K562 (cell line): Measurements from ENCODE around the gene OTUB2. TPM values are rescaled to one million over a fixed set of nuclear protein-coding genes. Genes with fewer than 3 reads are reported as not detected.

Experiments used
- ATAC-seq: fragments of 200-7000 bp; cut with Tn5 transposase; 3 replicates; pipeline ENCODE4 v1.9.1; 2020; ENCODE audit warnings: moderate library complexity
- BruUV-seq: library from RNA; stranded (reverse); fragments of 400-500 nt; replicated peaks from 2 replicates; lab custom pipeline; 2021; lab: Mats Ljungman, UMichigan
- CTCF ChIA-PET: fragments of 300-600 bp; formaldehyde crosslinking; extraction: SDS; loops from one replicate; lab custom pipeline; 2021; ENCODE audit warnings: low intra/inter-chr PET ratio; lab: Yijun Ruan, JAX
- POLR2A ChIA-PET: fragments of 300-600, 350-650 bp; sonication (Branson Sonifier 250); formaldehyde crosslinking; extraction: SDS; loops from one replicate; lab custom pipeline; 2021; ENCODE audit warnings: antibody characterized with exemption, inconsistent platforms; lab: Yijun Ruan, JAX
- DNase-seq, 4 experiments: peaks; one replicate each; pipeline versions ENCODE4 v3.0.0 to v3.0.0-alpha.2; 2011 to 2018; ENCODE audit warnings: low spot score in 3 of 4, mixed read lengths in 3 of 4; ENCODE audit errors: extremely low read depth in 1 of 4
- FAIRE-seq: peaks from 2 replicates; lab custom pipeline; 2011; peaks lifted over from hg19 to GRCh38; lab: Jason Lieb, UNC
- H2AFZ ChIP-seq: 2 replicates; pipeline ENCODE4 v1.6.0; 2011; ENCODE audit warnings: low read depth, low read length, control low read depth, inconsistent platforms
- H3K27ac ChIP-seq: fragments of 200-600 bp; 3 replicates; pipeline ENCODE4 v1.8.0; 2011; ENCODE audit warnings: low read depth, mild to moderate bottlenecking, control low read depth, inconsistent platforms, low read length, moderate library complexity, mixed read lengths; ENCODE audit errors: extremely low read depth
- H3K27me3 ChIP-seq, 2 experiments: fragments of 300-600 bp in 1 of 2; 2 replicates in 1 of 2; 3 replicates in 1 of 2; pipeline versions ENCODE4 v1.6.0 to v1.8.0; 2011; ENCODE audit warnings: inconsistent platforms in 2 of 2, low read length in 2 of 2, mild to moderate bottlenecking in 1 of 2, mixed read lengths in 1 of 2, moderate library complexity in 1 of 2; ENCODE audit not compliant: control insufficient read depth in 2 of 2, insufficient read depth in 2 of 2
- H3K36me3 ChIP-seq: fragments of 300-600 bp; 3 replicates; pipeline ENCODE4 v1.8.0; 2011; ENCODE audit warnings: mild to moderate bottlenecking, low read length, inconsistent platforms; ENCODE audit not compliant: control insufficient read depth, insufficient read depth
- H3K4me1 ChIP-seq, 2 experiments: fragments of 200-600 bp in 1 of 2; replicated peaks in 1 of 2; 2 replicates in 1 of 2; 3 replicates in 1 of 2; pipeline versions ENCODE4 v1.5.1 to v1.8.0; 2011; ENCODE audit warnings: inconsistent platforms in 2 of 2, low read length in 2 of 2, mild to moderate bottlenecking in 1 of 2, mixed read lengths in 1 of 2, moderate library complexity in 1 of 2; ENCODE audit not compliant: control insufficient read depth in 2 of 2, insufficient read depth in 2 of 2
- H3K4me2 ChIP-seq: 2 replicates; pipeline ENCODE4 v1.6.1; 2011; ENCODE audit warnings: low read length, control low read depth, inconsistent platforms, mixed read lengths; ENCODE audit not compliant: insufficient read depth
- H3K4me3 ChIP-seq: fragments of 200-600 bp; sonication (generic), shearing (Covaris generic); 2 replicates; pipeline ENCODE4 v1.5.1; 2016; ENCODE audit warnings: control low read depth, inconsistent platforms
- H3K79me2 ChIP-seq: fragments of 200-600 bp; 3 replicates; pipeline ENCODE4 v1.8.0; 2011; ENCODE audit warnings: low read length, inconsistent platforms; ENCODE audit not compliant: control insufficient read depth, insufficient read depth
- H3K9ac ChIP-seq, 2 experiments: 2 replicates each; pipeline versions ENCODE4 v1.6.0 to v1.6.1; 2011; ENCODE audit warnings: low read depth in 2 of 2, low read length in 2 of 2, control low read depth in 1 of 2, inconsistent platforms in 1 of 2, mild to moderate bottlenecking in 1 of 2, mixed read lengths in 1 of 2; ENCODE audit not compliant: insufficient read depth in 1 of 2
- H3K9me1 ChIP-seq: one replicate; pipeline ENCODE4 v1.6.0; 2011; ENCODE audit warnings: inconsistent platforms, mild to moderate bottlenecking, low read length, moderate library complexity; ENCODE audit not compliant: control insufficient read depth, insufficient read depth
- H3K9me3 ChIP-seq: replicated peaks from 2 replicates; pipeline ENCODE4 v1.5.1; 2011; ENCODE audit warnings: low read depth, low read length, inconsistent platforms; ENCODE audit not compliant: control insufficient read depth, insufficient read depth
- H4K20me1 ChIP-seq: replicated peaks from 2 replicates; pipeline ENCODE4 v1.6.1; 2011; ENCODE audit warnings: low read length, inconsistent platforms, mixed read lengths; ENCODE audit not compliant: control insufficient read depth, insufficient read depth
- ATF2 ChIP-seq: sonication (generic); formaldehyde crosslinking; IDR thresholded peaks from 2 replicates; pipeline ENCODE4 v1.8.1; 2022; ENCODE audit warnings: missing genetic modification reagents
- CBX8 ChIP-seq: fragments of 200-600 bp; sonication (generic); IDR thresholded peaks from 2 replicates; pipeline ENCODE4 v1.6.1; 2012; ENCODE audit warnings: borderline replicate concordance, mixed run types, low read depth, mild to moderate bottlenecking, moderate library complexity, mixed read lengths, low read length, control low read depth, inconsistent platforms; ENCODE audit not compliant: poor library complexity, severe bottlenecking; ENCODE audit errors: extremely low read depth
- ESRRA ChIP-seq: fragments of 450-650 bp; IDR thresholded peaks from 2 replicates; pipeline ENCODE4 v1.6.1; 2014; ENCODE audit warnings: low read depth, mild to moderate bottlenecking, moderate library complexity, borderline replicate concordance
- FIP1L1 ChIP-seq: fragments of 200-400 bp; formaldehyde crosslinking; IDR thresholded peaks from 2 replicates; pipeline ENCODE4 v1.6.1; 2018; ENCODE audit warnings: mild to moderate bottlenecking, low read depth, low read length; ENCODE audit not compliant: poor library complexity, severe bottlenecking
- GABPA ChIP-seq: fragments of 200-800 bp; sonication (Bioruptor generic); conservative IDR thresholded peaks from 2 replicates; pipeline ENCODE4 v1.6.1; 2016; ENCODE audit warnings: low read depth, missing genetic modification characterization, missing compliant biosample characterization
- HNRNPH1 ChIP-seq: fragments of 200-400 bp; formaldehyde crosslinking; optimal IDR thresholded peaks from 2 replicates; pipeline ENCODE3; 2017; ENCODE audit warnings: low read depth, mild to moderate bottlenecking, low read length, moderate library complexity
- MAFG ChIP-seq: fragments of 450-650 bp; conservative IDR thresholded peaks from 2 replicates; pipeline ENCODE4 v1.6.1; 2016; ENCODE audit warnings: missing genetic modification characterization, missing compliant biosample characterization
- NCOA6 ChIP-seq: fragments of 450-650 bp; IDR thresholded peaks from 2 replicates; pipeline ENCODE4 v1.6.1; 2017; ENCODE audit warnings: mild to moderate bottlenecking
- OTX1 ChIP-seq: fragments of 450-650 bp; formaldehyde crosslinking; IDR thresholded peaks from 2 replicates; pipeline ENCODE4 v1.4.0; 2022; ENCODE audit warnings: mild to moderate bottlenecking
- RBM34 ChIP-seq: fragments of 200-400 bp; formaldehyde crosslinking; IDR thresholded peaks from 2 replicates; pipeline ENCODE4 v1.6.1; 2018; ENCODE audit warnings: low read length, borderline replicate concordance; ENCODE audit not compliant: insufficient read depth
- TAF1 ChIP-seq: IDR thresholded peaks from 2 replicates; pipeline ENCODE4 v1.6.1; 2011; ENCODE audit warnings: mild to moderate bottlenecking, low read length, moderate library complexity; ENCODE audit not compliant: insufficient read depth, control insufficient read depth, severe bottlenecking; ENCODE audit errors: extremely low read depth
- THRAP3 ChIP-seq: fragments of 450-650 bp; IDR thresholded peaks from 2 replicates; pipeline ENCODE4 v1.6.1; 2016; ENCODE audit warnings: mild to moderate bottlenecking, inconsistent platforms, borderline replicate concordance
- ZNF263 ChIP-seq: sonication (generic); formaldehyde crosslinking; IDR thresholded peaks from 2 replicates; pipeline ENCODE4 v1.8.0; 2022; ENCODE audit warnings: mild to moderate bottlenecking, missing genetic modification reagents, borderline replicate concordance
- ZNF512 ChIP-seq: IDR thresholded peaks from 2 replicates; pipeline ENCODE4 v1.6.1; 2016; ENCODE audit warnings: missing genetic modification characterization, missing compliant biosample characterization
- WGBS: fragments of 100-300 bp; shearing (Covaris generic); methylation state at CpG from one replicate; pipeline ENCODE4 v1.1.6; 2016; ENCODE audit warnings: low coverage, mixed read lengths; ENCODE audit not compliant: insufficient coverage; ENCODE audit errors: missing lambda C conversion rate; 5-methylcytosine and 5-hydroxymethylcytosine counted together
- in situ Hi-C: fragments of 300-500 bp; cut with MboI; formaldehyde crosslinking; loops from 4 replicates; pipeline ENCODE4 v1.15.0; 2018; ENCODE audit warnings: inconsistent platforms, mixed read lengths
- intact Hi-C: fragments of 100-400 bp; cut with micrococcal nuclease; formaldehyde crosslinking; loops from 2 replicates; pipeline ENCODE4 v1.14.2; 2022
- polyA plus RNA-seq, 8 experiments: library from polyadenylated mRNA; depleted of rRNA in 4 of 8; stranded (reverse) in 5 of 8; unstranded in 3 of 8; fragments of >200 nt; fragmentation: Nextera tagmentation in 2 of 8; fragmentation: Illumina TruSeq in 1 of 8; extraction: Ambion mirVana in 2 of 8; extraction: Trizol in 1 of 8; gene quantifications; 2 replicates each; pipeline versions ENCODE4 v1.2.1 to v1.2.3, GENCODE V29; 2011 to 2014; ENCODE audit warnings: inconsistent platforms in 1 of 8, missing spikeins in 1 of 8
- total RNA-seq, 7 experiments: library from RNA; depleted of rRNA in 6 of 7; stranded (reverse); fragments of >200 nt in 6 of 7; fragmentation: Illumina TruSeq in 2 of 7; extraction: Trizol in 2 of 7; gene quantifications; 2 replicates each; pipeline versions ENCODE4 v1.2.1 to v1.2.3, GENCODE V29; 2011 to 2021; ENCODE audit warnings: low replicate concordance in 1 of 7
- TF ChIP-seq, protein P1 (sequence below): fragments of 250-450 bp; sonication (Bioruptor Pico); IDR thresholded peaks from 2 replicates; pipeline ENCODE4 v1.8.0; 2021; ENCODE audit warnings: moderate library complexity, mild to moderate bottlenecking, inconsistent platforms

The OTUB2 gene
- total and polyA plus RNA-seq, 9 of the 15 experiments (the other 6 are each of a cell fraction or from before 2014, with no cell fraction given), result 0.01 to 0.31 (median 0.11) TPM

DNA sequence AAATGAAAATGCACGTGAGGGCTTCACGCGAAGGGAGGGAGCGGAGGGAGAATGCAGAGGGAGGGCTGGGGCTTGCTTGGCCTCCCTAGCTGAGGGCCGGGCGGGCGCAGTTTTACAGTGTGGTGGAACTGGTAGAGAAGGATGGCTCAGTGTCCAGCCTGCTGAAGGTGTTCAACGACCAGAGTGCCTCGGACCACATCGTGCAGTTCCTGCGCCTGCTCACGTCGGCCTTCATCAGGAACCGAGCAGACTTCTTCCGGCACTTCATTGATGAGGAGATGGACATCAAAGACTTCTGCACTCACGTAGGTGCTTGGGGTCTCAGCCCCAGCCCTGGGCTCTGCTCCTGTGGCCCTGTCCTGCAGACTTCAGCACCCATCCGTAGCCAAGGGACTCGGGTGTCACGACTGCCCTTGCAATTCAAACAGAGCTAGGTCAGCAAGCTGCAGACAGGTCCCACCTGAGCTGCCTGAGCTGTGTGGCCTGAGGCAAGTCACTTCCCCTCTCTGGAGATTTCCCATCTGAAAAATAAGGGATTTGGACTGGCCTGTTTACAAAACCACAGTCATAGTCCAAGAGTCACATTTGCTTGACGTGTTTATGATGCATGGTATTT lies 18.4 kb downstream of the OTUB2 start (continued):
- no peak for TF ChIP-seq ATF2 (CRISPR knock-in tag)
- no peak for TF ChIP-seq HNRNPH1
- TF ChIP-seq OTX1 (CRISPR knock-in tag), result no peak

DNA sequence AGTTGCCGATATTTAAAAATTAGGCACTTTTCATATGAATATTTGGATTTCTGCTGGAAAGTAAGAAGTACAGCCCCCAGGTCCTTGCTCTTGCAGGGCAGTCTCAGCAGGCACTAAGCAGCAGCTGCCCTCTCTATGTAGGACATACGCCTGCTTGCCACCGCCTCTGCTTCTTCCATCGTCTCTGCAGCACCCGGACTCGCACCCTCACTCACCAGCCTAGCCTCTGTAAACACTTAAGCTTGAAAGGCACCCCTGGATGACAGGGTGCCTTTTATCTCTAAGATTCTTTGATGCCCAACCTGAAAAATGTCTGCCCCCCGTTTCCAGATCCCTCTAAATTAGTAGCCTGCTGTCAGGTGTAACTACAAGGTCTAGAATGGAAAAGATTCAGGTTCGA lies 19.0 kb downstream of the OTUB2 start:
- Histone ChIP-seq H3K27ac (no peak overlapping the region), H3K9me1 (no peaks in the 10 kb centered on the region), H3K9me3 (no peaks in the 10 kb centered on the region), H3K36me3 (peaks cover 47% of the 10 kb centered on the region; the same call in 2 of the 3 replicates), H2AFZ (no peak overlapping the region), H3K4me3 (no peak overlapping the region), H3K4me1 (peaks cover 0 to 6% of the 10 kb centered on the region in 2 experiments; a peak in 2 of 5 replicates), H3K9ac (no peak overlapping the region), H4K20me1 (no peaks in the 10 kb centered on the region), H3K4me2 (no peak overlapping the region), H3K79me2 (no peaks in the 10 kb centered on the region), H3K27me3 (peaks cover 2 to 6% of the 10 kb centered on the region in 2 experiments; a peak in 3 of 5 replicates)
- 95% methylated on average over 7 of the region's 8 CpGs for WGBS
- ChIA-PET POLR2A (no interaction called here), CTCF (no interaction called here)
- in situ Hi-C loops (no loop called here), intact Hi-C loops (no loop called here)
- ATAC-seq (no peak), FAIRE-seq (no peak), DNase-seq (no peak)
- TF ChIP-seq, protein P1, sequence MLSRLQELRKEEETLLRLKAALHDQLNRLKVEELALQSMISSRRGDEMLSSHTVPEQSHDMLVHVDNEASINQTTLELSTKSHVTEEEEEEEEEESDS, result no peak
- no peak for TF ChIP-seq ZNF512 (tag)
- no peak for TF ChIP-seq CBX8
- no peak for TF ChIP-seq ZNF263 (CRISPR knock-in tag)
- no peak for TF ChIP-seq FIP1L1
- TF ChIP-seq TAF1, result no peak
- no peak for TF ChIP-seq RBM34
- no peak for TF ChIP-seq GABPA (tag)
- no peak for TF ChIP-seq THRAP3
- TF ChIP-seq ESRRA, result no peak
- TF ChIP-seq MAFG (tag), result no peak
- no peak for TF ChIP-seq NCOA6
- BruUV-seq, result no TSS peak
